Measurements from ENCODE around the gene GSG1L.

Gene GSG1L

GRCh38 chr16:27742333-27742732 lies 321.2 kb downstream of the GSG1L start:
- Histone ChIP-seq H3K4me1 (peaks cover 0 to 4% (median 0%) of the 10 kb centered on the region in 10 experiments; a peak in 2 of 20 replicates), H3K27ac (no peak overlapping the region), H3K9ac (no peak overlapping the region), H3K4me3 (no peak overlapping the region), H3K4me2 (no peak overlapping the region), H3K27me3 (no peaks in the 10 kb centered on the region), H3K9me3 (replicated peaks in 1 of 11) (peaks cover 0 to 6% (median 0%) of the 10 kb centered on the region in 11 experiments; a peak in 2 of 22 replicates), H4K20me1 (peaks cover 0 to 11% (median 0%) of the 10 kb centered on the region in 11 experiments; a peak in 1 of 22 replicates), H3K36me3 (peaks cover 0 to 42% (median 8%) of the 10 kb centered on the region in 11 experiments; a peak in 11 of 22 replicates)
- TF ChIP-seq Cebpa-rat (IDR thresholded peaks at IDR 0.05): no peak

GRCh38 chr16:27740496-27741201 lies 322.9 kb downstream of the GSG1L start:
- TF ChIP-seq Cebpa-rat (IDR thresholded peaks at IDR 0.05): no peak
- Histone ChIP-seq H3K9me3 (replicated peaks in 1 of 11) (peaks cover 0 to 6% (median 0%) of the 10 kb centered on the region in 11 experiments; a peak in 2 of 22 replicates), H3K4me3 (no peak overlapping the region), H3K36me3 (peaks cover 0 to 42% (median 8%) of the 10 kb centered on the region in 11 experiments; a peak in 11 of 22 replicates), H4K20me1 (no peaks in the 10 kb centered on the region; a peak in 1 of 22 replicates), H3K27ac (no peak overlapping the region), H3K27me3 (no peaks in the 10 kb centered on the region), H3K4me1 (peaks cover 0 to 4% (median 0%) of the 10 kb centered on the region in 10 experiments; a peak in 2 of 20 replicates), H3K9ac (no peak overlapping the region), H3K4me2 (no peak overlapping the region)

GRCh38 chr16:27739606-27740357 lies 323.7 kb downstream of the GSG1L start:
- H3K27ac ChIP-seq: no peak overlapping the region
- H3K36me3 ChIP-seq: peaks cover 0 to 49% (median 8%) of the 10 kb centered on the region in 11 experiments; a peak in 11 of 22 replicates
- TF ChIP-seq Cebpa-rat (IDR thresholded peaks at IDR 0.05): no peak
- H3K27me3 ChIP-seq: no peaks in the 10 kb centered on the region
- H3K9me3 ChIP-seq (replicated peaks in 1 of 11): peaks cover 0 to 6% (median 0%) of the 10 kb centered on the region in 11 experiments; a peak in 2 of 22 replicates
- no peak overlapping the region for H3K4me2 ChIP-seq
- no peaks in the 10 kb centered on the region for H3K4me1 ChIP-seq
- peaks cover 0 to 4% (median 0%) of the 10 kb centered on the region in 11 experiments; a peak in 2 of 22 replicates for H4K20me1 ChIP-seq
- H3K9ac ChIP-seq: no peak overlapping the region
- H3K4me3 ChIP-seq: no peak overlapping the region

- H3K9me3 ChIP-seq (replicated peaks in 1 of 11): peaks cover 0 to 6% (median 0%) of the 10 kb centered on the region in 11 experiments; a peak in 2 of 22 replicates
- no peak for TF ChIP-seq Cebpa-rat (IDR thresholded peaks at IDR 0.05)
- H4K20me1 ChIP-seq: peaks cover 0 to 5% (median 0%) of the 10 kb centered on the region in 11 experiments; a peak in 2 of 22 replicates
These were observed 324.9 kb downstream of the GSG1L start for GRCh38 chr16:27738596-27738995.

More at GRCh38 chr16:27738596-27738995, 324.9 kb downstream of the GSG1L start:
- Histone ChIP-seq H3K36me3 (peaks cover 0 to 49% (median 8%) of the 10 kb centered on the region in 11 experiments; a peak in 11 of 22 replicates), H3K27me3 (no peaks in the 10 kb centered on the region), H3K4me2 (no peak overlapping the region), H3K9ac (no peak overlapping the region), H3K4me1 (no peaks in the 10 kb centered on the region), H3K27ac (no peak overlapping the region), H3K4me3 (no peak overlapping the region)

All from BLaER1 treated with 17β-estradiol and CSF1 and Interleukin-3, amounts not matched to agents 10 nM and 100 nM (cell line).